Measurements from ENCODE around the gene ART4.
A peak's percentile ranks its signal among the peaks of the same experiment; 100 is the strongest.

Gene ART4

GRCh38 chr12:14810167-14810952 is 33.0 kb downstream of the ART4 start:
- no peak for FAIRE-seq

- FAIRE-seq: no peak
Observed at GRCh38 chr12:14803830-14804160, 39.5 kb downstream of the ART4 start.

- peak; percentile 100 for FAIRE-seq
Observed at GRCh38 chr12:14803011-14803829, 40.1 kb downstream of the ART4 start, which contains the start of the genes C12orf60 and WBP11. Gene C12orf60 (plus strand): TSS chr12:14803670. CDS start chr12:14822936, 19,266 bp downstream. Gene WBP11 (minus strand): TSS chr12:14803478. CDS start chr12:14801383, 2,095 bp downstream.

GRCh38 chr12:14802721-14803010 is 40.7 kb downstream of the ART4 start:
- no peak for FAIRE-seq

- FAIRE-seq: peak; percentile 45
Observed at GRCh38 chr12:14802247-14802646, 41.1 kb downstream of the ART4 start.

GRCh38 chr12:14795028-14795448 is 48.3 kb downstream of the ART4 start:
- no peak for FAIRE-seq

GRCh38 chr12:14785568-14785967 is 57.8 kb downstream of the ART4 start:
- FAIRE-seq: peak; percentile 17

GRCh38 chr12:14784471-14784870 is 58.9 kb downstream of the ART4 start:
- no peak for FAIRE-seq

- FAIRE-seq: no peak
Observed at GRCh38 chr12:14782756-14783155, 60.6 kb downstream of the ART4 start.

GRCh38 chr12:14781563-14781962 is 61.8 kb downstream of the ART4 start:
- no peak for FAIRE-seq

GRCh38 chr12:14780859-14781258 is 62.5 kb downstream of the ART4 start:
- no peak for FAIRE-seq

- no peak for FAIRE-seq
Observed at GRCh38 chr12:14779834-14780233, 63.5 kb downstream of the ART4 start.

- peak; percentile 21 for FAIRE-seq
Observed at GRCh38 chr12:14777271-14777670, 66.1 kb downstream of the ART4 start.

- FAIRE-seq: no peak
Observed at GRCh38 chr12:14776236-14776961, 66.9 kb downstream of the ART4 start.

- FAIRE-seq: no peak
Observed at GRCh38 chr12:14775636-14775980, 67.7 kb downstream of the ART4 start.
